Kidney (tissue), 14 donors: ENCODE measurements around the gene RNF182. TPM values are rescaled to one million over a fixed set of nuclear protein-coding genes. Genes with fewer than 3 reads are reported as not detected.

Source experiments
- DNase-seq, 5 donors: peaks; one replicate each; pipeline ENCODE4 v3.0.0-alpha.2; 2013 to 2020
- FAIRE-seq: peaks from 2 replicates; lab custom pipeline; 2012; peaks lifted over from hg19 to GRCh38; lab: Jason Lieb, UNC
- H3K27ac ChIP-seq, 2 donors: one replicate each; pipeline ENCODE4 v1.7.0; 2013; ENCODE audit warnings: low read depth in 2 of 2, low read length in 2 of 2, inconsistent platforms in 1 of 2
- H3K27me3 ChIP-seq: one replicate; pipeline ENCODE4 v1.7.1; 2013; ENCODE audit warnings: low read length, inconsistent platforms; ENCODE audit not compliant: control insufficient read depth, insufficient read depth
- H3K36me3 ChIP-seq, 3 donors: one replicate each; pipeline versions ENCODE4 v1.7.0 to v1.7.1; 2013; ENCODE audit warnings: low read length in 3 of 3, control low read depth in 1 of 3, inconsistent platforms in 1 of 3; ENCODE audit not compliant: insufficient read depth in 3 of 3, control insufficient read depth in 2 of 3
- H3K4me1 ChIP-seq, 3 donors: one replicate each; pipeline versions ENCODE4 v1.7.0 to v1.7.1; 2013; ENCODE audit warnings: low read length in 3 of 3, inconsistent platforms in 1 of 3, low read depth in 1 of 3; ENCODE audit not compliant: control insufficient read depth in 2 of 3, insufficient read depth in 2 of 3
- H3K4me3 ChIP-seq, 3 donors: one replicate each; pipeline versions ENCODE4 v1.7.0 to v1.8.1; 2013; ENCODE audit warnings: low read length in 3 of 3, control low read depth in 1 of 3, inconsistent platforms in 1 of 3
- H3K9ac ChIP-seq, 3 donors: one replicate each; pipeline versions ENCODE4 v1.7.0 to v1.7.1; 2013; ENCODE audit warnings: low read length in 3 of 3, control low read depth in 1 of 3, inconsistent platforms in 1 of 3
- H3K9me3 ChIP-seq, 3 donors: one replicate each; pipeline versions ENCODE4 v1.7.0 to v1.7.1; 2013; ENCODE audit warnings: low read length in 3 of 3, control low read depth in 1 of 3, inconsistent platforms in 1 of 3; ENCODE audit not compliant: control insufficient read depth in 2 of 3, insufficient read depth in 1 of 3
- CTCF ChIP-seq: IDR thresholded peaks from 3 replicates; pipeline ENCODE4 v1.5.1; 2012; ENCODE audit warnings: mild to moderate bottlenecking, moderate library complexity, borderline replicate concordance; ENCODE audit not compliant: insufficient read depth; ENCODE audit errors: extremely low read depth
- intact Hi-C: fragments of 100-400 bp; cut with DNase I; formaldehyde crosslinking; loops from one replicate; pipeline ENCODE4 v1.11.1; 2022
- polyA plus RNA-seq: library from polyadenylated mRNA; stranded (reverse); fragments of 350-450 nt; fragmentation: Illumina TruSeq; extraction: RNeasy Lipid Tissue Mini Kit (QIAGEN cat#74804); gene quantifications from one replicate; pipeline ENCODE4 v1.2.3, GENCODE V29; 2014; ENCODE audit warnings: low read depth, low replicate concordance; ENCODE audit not compliant: insufficient read depth
- total RNA-seq: library from RNA; stranded (reverse); fragmentation: NEBNext Ultra II Directional; extraction: Animal tissue kit (Norgen Biotek cat#: 25700); gene quantifications from one replicate; pipeline ENCODE4 v1.2.1, GENCODE V29; 2021
- donor health status: control.
- donor health status: control.
- donor health status: control.
- donor health status: control.
- donor health status: control.
- donor health status: DM: yes; HTN: yes; CAD: no.
- donor health status: Normal renal cell carcinoma (clear cell type).

Gene RNF182
- total and polyA plus RNA-seq, 2 donors from 2014 or later, result 0.90 to 3.9 TPM

DNA sequence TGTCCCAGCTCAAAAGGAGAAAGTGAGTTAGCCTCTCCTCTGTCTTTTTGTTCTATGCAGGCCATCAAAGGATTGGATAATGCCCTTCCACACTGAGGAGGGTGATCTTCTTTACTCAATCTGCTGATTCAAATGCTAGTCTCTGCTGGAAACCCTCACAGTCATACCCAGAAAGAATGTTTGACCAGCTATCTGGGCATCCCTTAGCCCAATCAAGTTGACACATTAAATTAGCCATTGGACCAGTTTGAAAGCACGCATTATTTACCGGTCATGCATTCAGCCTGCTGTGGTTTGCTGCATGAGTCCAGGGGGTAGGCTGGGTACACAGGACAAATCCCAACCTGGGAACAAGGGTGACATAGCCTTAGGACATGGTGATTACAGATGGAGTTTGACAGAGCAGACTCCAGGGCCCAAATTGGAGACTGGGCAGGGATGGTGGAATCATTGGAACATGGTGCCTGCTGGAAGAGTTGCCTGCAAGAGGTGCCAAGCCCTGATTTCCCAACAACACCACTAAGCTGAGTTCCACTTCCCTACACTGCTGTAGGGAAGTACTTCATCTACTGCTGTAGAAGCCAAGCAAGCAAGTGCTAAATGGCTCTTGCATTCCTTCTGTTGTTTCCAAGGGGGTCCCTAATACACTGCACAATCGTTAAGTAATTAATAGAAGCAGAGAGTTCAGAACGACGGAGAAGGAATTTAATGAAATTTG, 87.7 kb downstream of the RNF182 start:
- intact Hi-C loops, result no loop called here
- Histone ChIP-seq H3K27me3 (no peaks in the 10 kb centered on the region), H3K27ac (no peak overlapping the region), H3K9ac (no peak overlapping the region), H3K4me1 (no peaks in the 10 kb centered on the region), H3K36me3 (no peaks in the 10 kb centered on the region), H3K4me3 (no peak overlapping the region), H3K9me3 (peaks cover 0 to 6% (median 0%) of the 10 kb centered on the region in 3 donors)
- no peak for DNase-seq
- FAIRE-seq, result no peak
- no peak for TF ChIP-seq CTCF

- intact Hi-C loops, result no loop called here
- no peaks in the 10 kb centered on the region for H3K27me3 ChIP-seq
- no peak overlapping the region for H3K27ac ChIP-seq
- H3K4me1 ChIP-seq, result no peaks in the 10 kb centered on the region
- H3K36me3 ChIP-seq, result no peaks in the 10 kb centered on the region
- peaks cover 0 to 6% (median 0%) of the 10 kb centered on the region in 3 donors for H3K9me3 ChIP-seq
- no peak for FAIRE-seq
- DNase-seq, result no peak
- H3K9ac ChIP-seq, result no peak overlapping the region
- no peak overlapping the region for H3K4me3 ChIP-seq
- no peak for TF ChIP-seq CTCF
These were observed 91.2 kb downstream of the RNF182 start for GRCh38 chr6:14015964-14016363.

GRCh38 chr6:14016432-14016831, 91.7 kb downstream of the RNF182 start:
- no peak for DNase-seq
- H3K36me3 ChIP-seq, result no peaks in the 10 kb centered on the region
- H3K27ac ChIP-seq, result no peak overlapping the region
- no peak for FAIRE-seq
- no peaks in the 10 kb centered on the region for H3K27me3 ChIP-seq
- H3K9ac ChIP-seq, result no peak overlapping the region
- TF ChIP-seq CTCF, result no peak
- H3K4me3 ChIP-seq, result no peak overlapping the region
- intact Hi-C loops, result no loop called here
- H3K4me1 ChIP-seq, result no peaks in the 10 kb centered on the region
- H3K9me3 ChIP-seq, result peaks cover 0 to 6% (median 0%) of the 10 kb centered on the region in 3 donors
